ENCODE results near the gene TPCN1. TPM values are rescaled to one million over a fixed set of nuclear protein-coding genes. Genes with fewer than 3 reads are reported as not detected.

The TPCN1 gene
- polyA plus RNA-seq, 1 experiment, result 31.9 TPM

DNA sequence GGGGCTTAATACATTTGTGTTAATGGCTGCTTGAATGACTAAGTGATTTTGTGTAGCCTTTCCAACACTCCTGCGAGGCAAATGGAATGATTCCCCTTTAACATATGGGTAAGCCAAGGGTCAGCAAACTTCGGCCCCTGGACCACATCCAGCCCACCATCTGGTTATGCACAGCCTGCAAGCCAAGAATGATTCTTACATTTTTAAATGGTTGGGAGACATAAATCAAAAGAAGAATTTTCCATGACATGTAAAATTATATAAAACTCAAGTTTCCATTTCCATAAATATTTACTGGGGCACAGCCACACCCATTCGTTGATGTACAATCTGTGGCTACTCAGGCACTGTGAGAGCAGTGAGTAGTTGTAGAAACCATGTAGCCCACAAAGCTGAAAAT, 104.7 kb downstream of the TPCN1 start:
- Histone ChIP-seq H3K27me3 (ENCODE audit: control insufficient read depth, insufficient read depth, low read length) (no peaks in the 10 kb centered on the region), H3K4me3 (ENCODE audit: low read depth, low read length) (no peak overlapping the region), H3K36me3 (ENCODE audit: control insufficient read depth, insufficient read depth, low read length) (peaks cover 6% of the 10 kb centered on the region)
- CTCF ChIA-PET, result interaction anchor here (1.5 kb wide), 1 partner anchor 99 kb away, joined by 4 read pairs; no protein-coding TSS in a partner anchor
- POLR2A ChIA-PET, result no interaction called here
- peak; percentile 78 for DNase-seq (ENCODE audit: low read depth)
- no peak for TF ChIP-seq CTCF (IDR thresholded peaks at IDR 0.05; ENCODE audit: insufficient read depth, low read depth, low read length)

GRCh38 chr12:113326775-113327395, 105.6 kb downstream of the TPCN1 start:
- no peaks in the 10 kb centered on the region for H3K27me3 ChIP-seq (ENCODE audit: control insufficient read depth, insufficient read depth, low read length)
- no peak for DNase-seq (ENCODE audit: low read depth)
- ChIA-PET POLR2A (no interaction called here), CTCF (interaction anchor here (1.1 to 1.5 kb wide), 2 partner anchors 95 to 98 kb away, joined by 3 to 4 read pairs; partner anchors contain the start of gene SDSL)
- TF ChIP-seq CTCF (IDR thresholded peaks at IDR 0.05; ENCODE audit: insufficient read depth, low read depth, low read length), result 0 out of 2 replicates have a peak, but pooled peaks have one; percentile 5
- H3K4me3 ChIP-seq (ENCODE audit: low read depth, low read length), result no peak overlapping the region
- peaks cover 5% of the 10 kb centered on the region for H3K36me3 ChIP-seq (ENCODE audit: control insufficient read depth, insufficient read depth, low read length)

DNA sequence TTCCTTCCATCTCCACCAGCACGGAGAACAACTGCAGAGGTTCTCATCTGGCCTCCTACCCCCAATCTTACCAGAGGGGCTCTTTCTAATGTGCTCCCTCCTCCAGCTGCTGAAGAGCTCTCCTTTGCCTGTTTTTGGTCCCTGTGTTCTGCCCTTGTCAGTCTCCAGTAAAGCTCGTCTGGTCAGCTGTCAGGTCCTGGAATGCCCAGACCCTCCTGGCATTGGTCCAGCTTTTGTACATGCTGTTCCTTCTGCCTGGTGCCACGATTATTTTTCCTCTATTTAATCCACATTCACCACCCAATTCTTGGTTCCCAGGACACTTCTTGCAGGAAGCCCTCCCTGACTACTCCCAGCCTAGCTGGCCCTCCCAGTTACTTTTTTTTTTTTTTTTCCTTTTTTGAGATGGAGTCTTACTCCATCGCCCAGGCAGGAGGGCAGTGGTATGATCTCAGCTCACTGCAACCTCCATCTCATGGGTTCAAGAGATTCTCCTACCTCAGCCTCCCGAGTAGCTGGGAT, 107.2 kb downstream of the TPCN1 start:
- Histone ChIP-seq H3K27me3 (ENCODE audit: control insufficient read depth, insufficient read depth, low read length) (no peaks in the 10 kb centered on the region), H3K36me3 (ENCODE audit: control insufficient read depth, insufficient read depth, low read length) (peaks cover 5% of the 10 kb centered on the region), H3K4me3 (ENCODE audit: low read depth, low read length) (no peak overlapping the region)
- DNase-seq (ENCODE audit: low read depth), result no peak
- no peak for TF ChIP-seq CTCF (IDR thresholded peaks at IDR 0.05; ENCODE audit: insufficient read depth, low read depth, low read length)
- ChIA-PET POLR2A (no interaction called here), CTCF (interaction anchor here (0.6 kb wide), 1 partner anchor 444 kb away, joined by 3 read pairs; no protein-coding TSS in a partner anchor)

GRCh38 chr12:113329022-113329790, 107.9 kb downstream of the TPCN1 start:
- peaks cover 5% of the 10 kb centered on the region for H3K36me3 ChIP-seq (ENCODE audit: control insufficient read depth, insufficient read depth, low read length)
- ChIA-PET CTCF (no interaction called here), POLR2A (no interaction called here)
- no peak overlapping the region for H3K4me3 ChIP-seq (ENCODE audit: low read depth, low read length)
- no peak for DNase-seq (ENCODE audit: low read depth)
- H3K27me3 ChIP-seq (ENCODE audit: control insufficient read depth, insufficient read depth, low read length), result no peaks in the 10 kb centered on the region
- TF ChIP-seq CTCF (IDR thresholded peaks at IDR 0.05; ENCODE audit: insufficient read depth, low read depth, low read length), result no peak

DNA sequence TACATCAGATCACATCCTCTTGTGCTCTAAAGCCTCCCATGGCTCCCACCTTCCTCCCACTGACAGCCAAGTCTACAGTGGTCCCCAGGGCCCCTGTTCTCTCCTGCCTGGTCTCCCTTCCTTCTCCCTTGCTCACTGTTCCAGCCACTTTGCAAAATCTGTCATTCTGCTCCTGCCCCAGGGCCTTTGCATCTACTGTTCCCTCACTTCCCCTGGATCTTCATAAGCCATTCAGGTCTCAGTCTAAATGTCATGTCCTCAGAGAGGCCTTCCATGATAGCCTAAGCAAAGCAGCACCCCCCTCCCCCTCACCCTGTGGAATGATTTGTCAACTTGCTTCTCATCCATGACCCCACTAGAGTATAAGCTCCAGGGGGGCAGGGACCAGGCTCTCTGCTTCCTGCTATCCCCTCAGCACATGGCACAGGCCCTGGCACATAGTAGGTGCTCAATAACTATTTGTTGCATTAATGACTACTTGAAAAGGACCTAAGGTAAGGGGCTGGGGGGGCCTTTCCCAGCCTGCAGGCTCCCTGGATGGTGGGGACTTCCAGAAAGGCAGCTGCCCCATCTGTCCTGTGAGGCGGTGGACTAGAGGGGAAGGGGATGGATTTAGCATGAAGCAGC, 108.6 kb downstream of the TPCN1 start:
- no peaks in the 10 kb centered on the region for H3K27me3 ChIP-seq (ENCODE audit: control insufficient read depth, insufficient read depth, low read length)
- no peak for DNase-seq (ENCODE audit: low read depth)
- no peak overlapping the region for H3K4me3 ChIP-seq (ENCODE audit: low read depth, low read length)
- TF ChIP-seq CTCF (IDR thresholded peaks at IDR 0.05; ENCODE audit: insufficient read depth, low read depth, low read length), result no peak
- peaks cover 5% of the 10 kb centered on the region for H3K36me3 ChIP-seq (ENCODE audit: control insufficient read depth, insufficient read depth, low read length)
- POLR2A ChIA-PET, result no interaction called here
- CTCF ChIA-PET, result no interaction called here

Data from BJ (cell line).